GM19240 (cell line): ENCODE measurements around the gene RARS2.
"Not testable (repeated sequence)": the region's sequence is repeated elsewhere in the genome, so short reads cannot be mapped to it uniquely, and the experiment has no call there.

Experiments used
- DNase-seq: peaks from one replicate; pipeline ENCODE4 v3.0.0; 2011; ENCODE audit warnings: low spot score; ENCODE audit not compliant: insufficient read length

Gene RARS2

DNA sequence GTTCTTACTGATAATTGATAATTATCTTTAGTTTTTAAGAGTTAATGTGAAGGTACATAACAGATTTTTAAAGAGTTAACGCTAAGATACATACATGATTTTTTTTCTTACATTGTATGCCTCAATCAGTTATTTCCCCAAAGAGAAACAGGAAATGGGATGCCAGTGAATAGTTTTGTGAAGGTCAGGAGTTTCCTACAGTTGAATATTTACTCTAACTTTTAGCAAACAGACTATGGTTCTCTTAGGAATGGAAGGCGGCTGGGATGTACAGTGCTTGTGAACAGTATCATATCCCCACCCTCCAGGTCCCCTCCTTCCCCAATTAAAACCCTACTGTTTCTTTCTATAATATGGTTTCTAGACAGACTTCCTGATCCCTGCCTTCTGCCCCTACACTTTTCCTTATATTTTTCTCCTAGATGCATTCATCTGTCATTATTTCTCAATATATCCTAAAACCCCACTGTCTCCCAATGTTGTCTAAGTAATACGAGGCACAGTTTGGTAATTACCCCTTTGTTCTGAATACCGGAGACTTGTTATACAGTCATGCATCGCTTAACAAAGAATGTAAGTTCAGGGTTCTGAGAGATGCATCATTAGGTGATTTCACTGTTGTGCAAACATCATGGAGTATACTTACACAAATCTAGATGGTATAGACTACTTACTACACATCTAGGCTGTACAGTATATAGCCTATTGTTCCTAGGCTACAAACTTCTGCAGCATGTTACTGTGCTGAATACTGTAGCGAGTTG lies 87.8 kb downstream of the RARS2 start:
- DNase-seq = no peak

GRCh38 chr6:87498048-87498447 lies 91.7 kb downstream of the RARS2 start:
- DNase-seq = no peak

DNA sequence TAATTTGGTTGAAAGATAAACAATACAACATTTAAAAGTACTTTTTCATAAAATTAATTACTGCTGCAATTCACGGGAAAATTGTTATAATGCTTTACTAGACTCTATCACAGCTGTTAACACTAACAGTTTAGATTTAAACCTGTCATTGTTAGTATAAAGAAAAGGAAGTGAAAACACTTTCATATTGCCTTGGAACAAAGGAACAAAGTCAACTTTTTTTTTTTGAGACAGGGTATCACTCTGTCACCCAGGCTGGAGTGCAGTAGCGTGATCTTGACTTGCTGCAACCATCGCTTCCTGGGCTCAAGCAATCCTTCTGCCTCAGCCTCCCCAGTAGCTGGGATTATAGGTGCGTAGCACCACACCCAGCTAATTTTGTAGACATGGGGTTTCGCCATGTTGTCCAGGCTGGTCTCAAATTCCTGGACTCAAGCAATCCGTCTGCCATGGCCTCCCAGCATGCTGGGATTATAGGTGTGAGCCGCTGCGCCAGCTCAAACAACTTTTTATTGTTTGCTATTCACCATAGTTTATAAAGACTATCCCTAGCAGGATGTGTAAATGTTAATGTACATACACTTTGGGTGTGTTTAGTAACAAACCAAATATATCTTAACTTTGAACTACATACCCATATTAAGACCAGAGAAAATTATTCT lies 94.9 kb downstream of the RARS2 start:
- no peak for DNase-seq

DNA sequence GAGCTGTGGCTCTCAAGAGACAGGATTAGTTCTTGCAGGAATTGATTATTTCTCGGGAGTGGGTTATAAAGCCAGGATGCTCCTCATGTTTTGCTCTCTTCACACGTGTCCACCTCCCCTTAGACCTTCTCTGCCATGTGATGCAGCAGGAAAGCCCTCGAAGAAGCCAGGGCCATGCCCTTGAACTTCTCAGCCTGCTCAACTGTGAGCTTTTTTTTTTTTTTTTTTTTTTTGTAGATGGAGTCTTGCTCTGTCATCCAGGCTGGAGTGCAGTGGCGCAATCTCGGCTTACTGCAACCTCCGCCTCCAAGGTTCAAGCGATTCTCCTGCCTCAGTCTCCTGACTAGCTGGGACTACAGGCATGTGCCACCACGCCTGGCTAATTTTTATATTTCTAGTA lies 100.5 kb downstream of the RARS2 start:
- DNase-seq = not testable (repeated sequence)

GRCh38 chr6:87487555-87487954 lies 102.2 kb downstream of the RARS2 start:
- DNase-seq = no peak

DNA sequence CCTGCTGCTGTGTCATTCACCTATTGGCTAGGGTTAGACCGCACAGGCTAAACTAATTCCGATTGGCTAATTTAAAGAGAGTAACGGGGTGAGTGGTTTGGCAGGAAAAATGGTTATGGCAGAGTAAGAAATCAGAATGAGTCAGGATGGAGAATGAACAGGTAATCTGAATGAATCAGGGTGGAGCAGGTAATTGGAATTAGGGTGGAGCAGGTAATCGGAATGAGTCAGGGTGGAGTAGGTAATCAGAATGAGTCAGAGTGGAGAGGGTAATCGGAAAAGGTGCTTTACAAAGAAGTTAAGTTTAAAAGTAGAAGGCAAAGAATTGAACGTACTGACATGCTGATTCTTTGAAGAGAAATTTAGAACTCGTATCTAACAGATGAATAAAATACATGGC lies 105.3 kb downstream of the RARS2 start:
- no peak for DNase-seq

DNA sequence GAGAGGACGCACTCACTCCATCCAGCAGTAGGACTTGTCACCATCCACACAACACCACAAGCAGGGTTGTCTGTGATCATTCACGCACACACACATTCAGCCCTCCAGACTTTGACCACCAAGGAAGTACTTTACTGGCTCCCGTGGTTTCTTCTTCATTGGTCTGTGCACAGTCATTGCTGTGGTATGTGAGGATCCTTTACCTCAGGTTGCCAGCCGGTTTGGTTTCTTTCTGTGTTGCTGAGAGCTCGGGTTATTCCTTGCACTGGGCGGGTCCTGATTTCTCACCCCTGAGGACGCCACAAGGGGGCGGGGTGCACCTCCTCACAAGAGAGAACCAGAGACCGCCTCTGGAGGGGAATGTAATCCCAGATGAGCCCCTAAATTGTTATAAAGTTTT lies 105.9 kb downstream of the RARS2 start:
- DNase-seq = no peak

DNA sequence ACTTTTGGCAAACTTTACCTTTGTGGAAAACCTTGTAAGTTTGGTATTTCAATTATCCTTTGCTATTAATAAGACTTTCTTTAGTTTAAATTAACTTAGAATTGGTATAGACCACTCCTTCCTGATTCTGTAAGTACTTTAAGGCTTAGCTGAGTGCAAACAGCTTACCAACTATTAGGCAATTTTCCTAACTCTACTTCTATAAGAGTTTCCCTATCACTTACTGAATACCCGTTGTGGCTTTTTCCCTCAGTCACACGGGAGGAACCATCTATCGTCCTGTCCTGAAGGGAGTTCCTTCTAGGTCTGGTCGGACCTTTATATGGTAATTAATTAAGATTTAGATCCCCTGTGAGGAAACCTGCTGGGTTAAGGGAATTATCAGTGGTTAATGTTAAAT lies 107.4 kb downstream of the RARS2 start:
- no peak for DNase-seq

DNA sequence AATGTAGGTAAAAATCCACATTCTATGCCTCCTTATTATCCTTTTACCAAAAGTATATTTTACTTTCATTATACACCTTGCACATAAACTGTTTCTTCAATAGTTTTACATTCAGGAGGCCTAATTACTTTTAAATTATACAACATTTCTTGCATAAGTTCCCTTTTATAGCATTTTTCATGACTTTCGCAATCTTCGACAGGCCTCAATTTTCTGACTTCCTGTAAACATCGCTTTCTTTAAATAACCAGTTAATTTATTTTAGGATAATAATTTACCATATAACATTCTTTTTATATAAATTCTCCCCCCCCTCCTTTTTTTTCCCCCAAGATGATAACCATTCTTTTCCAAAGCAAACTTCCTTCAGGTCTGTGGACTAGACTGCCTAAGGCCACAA lies 107.9 kb downstream of the RARS2 start:
- no peak for DNase-seq

DNA sequence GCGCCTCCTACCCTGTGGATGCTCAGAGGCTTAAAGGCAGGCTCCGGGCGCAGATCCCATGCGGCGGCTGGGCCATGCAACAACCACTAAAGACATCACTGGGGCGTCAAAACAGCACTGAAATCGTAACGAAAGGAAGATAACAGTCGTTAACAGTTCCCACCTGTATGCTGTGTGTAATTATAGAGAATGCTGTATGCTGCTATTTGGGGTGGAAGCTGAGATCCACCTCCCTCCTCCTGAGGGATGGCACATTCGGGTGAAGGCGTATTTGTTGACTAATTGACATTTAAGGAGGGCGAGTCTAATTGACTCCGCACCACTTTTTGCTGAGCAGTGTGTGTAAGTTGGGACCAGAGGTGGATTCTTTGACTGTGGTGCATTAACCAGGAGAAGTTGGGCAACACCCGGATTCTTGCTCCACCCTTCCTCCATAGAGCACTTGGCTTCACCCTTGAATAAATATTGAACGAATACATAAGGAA lies 116.3 kb downstream of the RARS2 start:
- DNase-seq = peak; percentile 49

DNA sequence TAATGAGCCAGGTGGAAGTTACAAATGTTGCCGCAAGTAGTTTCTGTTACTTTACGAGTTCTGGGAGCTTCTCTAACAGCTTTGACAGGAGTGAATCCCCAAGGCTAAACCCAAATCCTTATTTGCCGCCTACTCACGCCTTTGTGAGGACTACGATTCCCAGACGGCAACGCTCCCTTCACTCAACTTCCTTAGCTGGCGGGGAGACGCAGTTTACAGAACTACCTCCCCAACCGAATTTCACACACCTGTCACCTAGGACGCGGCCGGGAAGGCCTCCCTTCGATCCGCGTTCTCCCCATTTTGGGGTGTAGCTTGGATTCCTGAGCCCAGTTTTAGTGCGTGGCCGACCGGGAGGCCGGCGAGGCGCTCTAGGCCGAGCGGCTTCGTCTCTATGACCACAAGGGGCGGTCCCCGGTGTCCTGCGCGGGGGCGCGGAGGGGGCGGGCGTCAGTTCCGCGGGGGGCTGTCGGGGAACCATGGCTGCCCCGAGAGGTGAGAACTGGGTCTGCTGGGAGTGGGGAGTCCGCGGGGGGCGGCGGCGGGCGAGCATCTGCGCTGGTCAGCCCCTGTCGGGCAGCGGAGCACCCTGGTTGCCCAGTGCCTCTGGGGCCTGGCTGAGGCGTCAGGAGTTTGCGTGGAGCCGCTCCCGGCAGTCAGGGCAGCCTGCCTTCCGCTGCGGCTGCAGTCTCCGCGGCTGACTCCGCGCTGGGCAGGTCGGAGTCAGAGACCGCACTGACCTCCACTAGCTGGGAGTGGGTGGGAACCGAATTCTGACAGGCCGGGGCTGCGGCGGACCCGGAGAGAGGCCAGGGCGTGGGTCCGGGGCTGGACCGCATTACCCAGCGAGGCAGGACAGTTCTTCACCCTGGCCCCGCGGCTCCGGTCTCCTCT lies 117.0 kb downstream of the RARS2 start, which contains the start of gene SLC35A1:
TSS of gene SLC35A1 (plus strand) at position 450 of the 894 bp plus-strand sequence. CDS start at position 480, 30 bp downstream.
- DNase-seq = peak; percentile 72

GRCh38 chr6:87465051-87465450 lies 124.7 kb downstream of the RARS2 start:
- no peak for DNase-seq
